GM21423 (cell line): Measurements from ENCODE around the gene RIOX2.

Experiments used
- ATAC-seq: cut with Tn5 transposase; IDR thresholded peaks from one replicate; pipeline ENCODE4 v1.9.1; 2021; ENCODE audit warnings: mild to moderate bottlenecking, moderate library complexity; ENCODE audit not compliant: unreplicated experiment

Gene RIOX2

DNA sequence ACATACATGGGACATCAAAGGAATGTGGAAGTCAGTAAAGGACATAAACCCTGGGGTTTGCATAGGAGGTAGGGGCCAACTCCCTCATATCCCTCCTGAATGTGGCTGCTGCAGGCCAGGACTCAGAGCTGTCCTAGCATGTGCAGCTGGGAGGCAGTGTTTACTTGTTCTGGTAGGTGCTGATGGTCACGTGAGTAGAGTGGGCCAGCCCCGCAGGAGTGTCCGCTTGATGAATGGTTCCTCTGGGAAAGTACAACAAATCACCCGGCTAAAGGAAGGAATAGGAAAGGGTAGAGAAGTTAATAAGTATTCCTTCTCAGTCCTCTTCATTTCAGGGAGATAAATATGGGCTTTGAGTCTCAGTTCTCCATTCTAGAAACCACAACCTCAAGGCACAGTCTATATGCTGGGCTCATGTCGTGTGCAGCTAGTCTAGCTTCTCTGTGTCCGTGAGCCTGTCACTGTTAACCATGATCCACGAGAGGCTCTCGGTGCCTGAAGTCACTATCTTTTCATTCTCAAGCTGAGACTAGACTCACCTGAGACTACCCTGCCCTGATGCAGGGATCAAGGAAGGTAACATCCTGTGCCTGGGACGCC lies 17.9 kb downstream of the RIOX2 start:
- ATAC-seq: no peak

- no peak for ATAC-seq
Observed at GRCh38 chr3:97952872-97953271, 19.4 kb downstream of the RIOX2 start.

DNA sequence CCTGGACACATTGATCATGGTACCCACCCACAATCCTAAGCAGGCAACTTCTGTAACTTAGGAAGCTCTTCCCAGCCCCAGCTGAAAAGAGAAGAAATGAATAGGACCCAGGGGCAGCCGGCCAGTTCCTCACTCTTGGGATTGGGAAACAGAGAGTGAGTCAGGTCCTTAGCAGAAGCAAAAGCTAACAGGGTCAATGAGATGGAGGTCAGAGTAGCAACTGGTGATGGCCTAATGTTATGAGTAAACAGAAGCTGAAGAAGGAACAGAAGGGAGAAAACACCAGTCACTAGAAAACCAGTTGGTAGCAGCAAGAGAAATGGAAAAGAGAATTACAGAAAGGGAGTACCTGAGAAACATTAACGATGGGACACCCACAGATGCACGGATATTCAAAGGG lies 20.0 kb downstream of the RIOX2 start:
- ATAC-seq: no peak

GRCh38 chr3:97950360-97950759 lies 21.9 kb downstream of the RIOX2 start:
- no peak for ATAC-seq

GRCh38 chr3:97949743-97950142 lies 22.5 kb downstream of the RIOX2 start:
- no peak for ATAC-seq

DNA sequence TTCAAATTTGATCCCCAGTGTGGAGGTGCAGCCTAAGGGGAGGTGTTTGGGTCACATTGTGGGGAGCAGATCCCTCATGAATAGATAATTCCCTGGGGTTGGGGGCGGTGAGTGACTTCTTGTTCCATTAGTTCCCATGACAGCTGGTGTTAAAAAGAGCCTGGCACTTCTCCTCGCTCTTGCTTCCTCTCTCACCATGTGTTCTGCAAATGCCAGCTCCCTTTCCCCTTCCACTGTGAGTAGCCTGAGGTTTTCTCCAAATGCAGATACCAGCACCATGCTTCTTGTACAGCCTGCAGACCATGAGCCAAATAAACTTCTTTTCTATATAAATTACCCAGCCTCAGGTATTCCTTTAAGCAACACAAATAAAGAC lies 23.1 kb downstream of the RIOX2 start:
- no peak for ATAC-seq

DNA sequence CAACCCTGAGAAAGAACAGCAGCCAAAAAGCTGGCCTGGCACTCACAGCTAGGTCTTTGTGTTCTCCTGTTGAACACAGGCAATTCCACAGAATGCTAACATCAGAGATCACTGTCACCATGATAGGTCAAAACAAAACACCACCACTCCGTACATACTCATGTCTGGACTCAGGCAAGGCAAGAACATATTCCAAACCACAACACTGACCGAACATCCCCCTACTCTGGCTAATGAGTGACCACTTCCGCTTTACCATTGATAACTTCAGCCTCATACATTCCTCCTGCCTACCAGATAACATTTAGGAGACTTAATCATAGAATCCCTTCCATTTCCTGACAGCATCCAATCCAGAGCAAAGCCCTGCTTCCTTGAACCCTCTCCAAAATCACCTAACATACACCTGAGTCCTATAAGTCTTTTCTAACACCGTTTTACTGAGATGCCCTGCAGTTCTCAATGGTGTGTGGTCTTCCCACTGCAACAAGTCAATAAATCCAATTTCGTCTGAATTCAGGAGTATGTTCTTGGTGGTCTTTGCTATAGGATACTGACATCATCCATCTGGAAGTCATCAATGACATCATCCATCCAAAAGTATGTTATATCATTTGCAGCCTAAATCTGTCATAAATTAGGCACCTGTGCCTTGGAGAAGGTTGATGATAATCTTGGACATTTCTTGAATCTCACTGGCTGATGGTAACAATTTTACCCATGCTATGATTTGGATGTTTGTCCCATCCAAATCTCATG lies 23.7 kb downstream of the RIOX2 start:
- no peak for ATAC-seq

DNA sequence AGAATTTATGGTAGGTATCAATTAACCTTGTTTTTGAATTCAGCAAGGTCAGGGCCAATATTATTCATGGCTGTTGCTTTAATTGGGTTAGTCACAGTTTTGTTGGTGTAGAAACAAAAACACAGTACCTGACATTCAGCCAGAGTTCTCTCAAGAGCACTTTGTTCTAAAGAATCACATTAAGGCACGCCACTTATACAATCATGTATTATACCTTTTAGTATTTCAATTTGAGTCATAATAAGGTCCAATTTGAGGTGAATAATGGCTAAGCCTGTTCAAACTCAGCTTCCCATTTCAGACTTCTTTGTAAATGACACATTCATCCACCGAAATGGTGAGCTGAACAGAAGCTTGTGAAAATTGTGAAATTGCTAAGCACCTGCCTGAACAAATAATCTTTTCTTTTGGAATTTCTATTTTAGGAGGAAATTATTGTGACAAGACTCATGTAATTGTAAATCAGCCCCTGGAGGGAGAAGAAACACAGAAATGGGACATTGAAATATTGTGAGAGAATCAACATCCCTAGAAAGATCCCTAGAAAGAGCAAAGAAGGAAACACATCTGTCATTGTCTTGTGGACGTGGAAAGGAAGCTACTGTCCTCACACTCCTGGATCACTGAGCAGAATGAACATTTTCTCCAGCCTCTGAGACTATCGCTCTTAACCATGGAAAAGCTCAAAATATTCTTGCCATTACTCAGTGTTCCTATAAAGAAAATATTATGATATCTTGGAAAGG lies 29.3 kb downstream of the RIOX2 start:
- ATAC-seq: no peak

- ATAC-seq: no peak
Observed at GRCh38 chr3:97940034-97940433, 32.2 kb downstream of the RIOX2 start.

DNA sequence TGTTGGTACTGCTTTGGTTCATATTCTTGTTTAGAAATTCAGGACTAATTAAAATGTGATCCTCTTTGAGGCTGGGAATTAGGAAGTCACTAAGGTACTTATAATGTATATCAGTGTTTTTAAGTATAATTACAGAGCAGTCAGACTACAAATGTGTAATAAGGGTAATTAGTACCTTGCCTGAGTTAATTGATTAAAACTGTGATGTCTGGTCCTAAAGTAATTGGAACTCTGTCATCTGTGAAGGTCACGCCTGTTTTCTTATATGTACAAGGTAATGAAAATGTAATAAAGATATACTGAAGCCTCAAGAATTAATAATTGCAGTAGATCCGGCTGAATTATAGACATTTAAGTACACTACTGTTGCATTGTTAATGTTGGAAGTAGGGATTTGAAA lies 32.8 kb downstream of the RIOX2 start:
- ATAC-seq: no peak

DNA sequence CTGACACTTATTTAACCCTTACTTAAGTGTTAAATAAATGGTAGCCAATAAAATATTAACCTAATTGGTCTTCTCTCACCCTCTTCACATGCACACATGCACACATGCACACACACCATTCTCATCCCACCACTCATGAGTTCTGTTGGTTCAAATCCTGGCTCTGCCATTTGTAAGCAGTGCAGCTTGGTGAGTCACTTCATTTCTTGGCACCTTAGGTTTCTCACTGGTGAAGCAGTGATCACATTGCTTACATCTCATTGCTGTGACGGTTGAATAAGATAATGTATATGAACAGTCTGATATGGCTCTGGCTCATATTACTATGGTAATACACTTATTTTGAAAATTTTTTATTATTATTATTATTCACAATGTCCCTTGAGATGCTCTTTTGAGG lies 33.8 kb downstream of the RIOX2 start:
- ATAC-seq: no peak

GRCh38 chr3:97937205-97937604 lies 35.0 kb downstream of the RIOX2 start:
- no peak for ATAC-seq

DNA sequence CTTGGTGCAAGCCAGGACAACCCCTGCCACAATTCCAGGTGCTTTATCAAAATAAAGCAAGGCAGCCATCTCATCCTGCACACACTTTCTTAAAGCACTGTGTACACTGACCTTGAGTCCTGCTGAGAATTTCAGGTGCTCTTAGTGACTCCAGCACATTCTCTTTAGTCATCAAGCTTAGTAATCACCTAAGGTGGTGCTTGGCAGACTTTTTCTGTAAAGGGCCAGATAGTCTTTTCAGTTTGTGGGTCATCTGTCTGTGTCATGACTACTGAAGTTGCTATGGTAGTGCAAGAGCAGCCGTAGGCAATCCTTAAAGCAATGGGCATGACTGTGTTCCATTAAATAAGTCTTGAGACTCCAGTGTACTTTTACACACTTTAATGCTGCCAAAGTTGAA lies 36.4 kb downstream of the RIOX2 start:
- no peak for ATAC-seq

DNA sequence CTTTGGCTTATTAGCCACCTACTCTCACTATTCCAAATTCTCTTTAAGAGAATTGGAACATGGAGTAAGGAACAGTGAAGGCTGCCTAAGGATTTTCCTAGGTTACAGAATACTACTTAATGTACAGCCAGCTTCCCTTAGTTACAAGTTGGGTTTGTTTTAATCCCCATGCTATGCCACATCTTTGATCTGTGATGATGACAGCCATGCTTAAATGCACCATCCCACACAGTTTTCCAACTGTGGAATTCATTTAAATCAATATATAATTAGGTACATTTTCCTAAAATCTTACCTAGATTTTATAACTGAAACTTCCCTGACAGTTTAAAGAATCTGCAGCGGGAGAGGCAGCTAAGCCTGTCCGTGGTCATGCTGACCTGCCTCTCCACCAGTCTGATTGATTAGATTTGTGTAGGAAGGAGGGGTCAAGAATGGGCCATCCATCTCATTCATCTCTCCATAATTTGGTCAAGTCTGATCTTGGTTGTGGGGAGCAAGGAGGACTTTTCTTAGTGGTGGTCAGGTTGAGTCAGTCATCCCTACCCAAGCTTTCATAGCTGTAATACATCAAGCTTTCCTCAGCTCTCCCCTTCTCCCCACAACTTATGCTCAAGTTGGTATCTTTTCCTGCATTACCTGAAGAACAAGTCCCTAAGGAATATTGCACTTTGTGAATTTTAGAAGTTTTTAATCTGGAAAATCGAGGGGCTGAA lies 37.1 kb downstream of the RIOX2 start:
- ATAC-seq: no peak

- no peak for ATAC-seq
Observed at GRCh38 chr3:97932387-97932801, 39.8 kb downstream of the RIOX2 start.

GRCh38 chr3:97931218-97931617 lies 41.0 kb downstream of the RIOX2 start:
- ATAC-seq: no peak

- ATAC-seq: no peak
Observed at GRCh38 chr3:97930018-97930417, 42.2 kb downstream of the RIOX2 start.

DNA sequence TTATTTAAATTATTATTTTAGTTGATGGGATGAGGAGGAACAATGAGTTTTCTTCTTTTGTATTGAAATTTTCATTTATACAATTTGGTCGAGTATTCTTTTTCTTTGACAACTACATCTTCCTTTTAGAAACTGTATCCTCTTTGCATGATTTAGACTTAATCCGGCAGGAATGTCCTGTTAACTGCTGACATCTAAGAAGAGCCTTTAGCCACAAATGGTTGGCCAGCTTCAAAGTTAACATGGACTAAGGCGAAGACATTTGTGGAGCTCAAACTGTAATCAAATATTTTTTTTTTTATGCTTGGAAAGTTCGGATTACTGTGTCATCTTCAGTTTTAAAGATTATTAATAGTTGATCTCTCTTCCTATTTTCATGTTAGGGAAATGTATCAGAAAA lies 43.2 kb downstream of the RIOX2 start:
- no peak for ATAC-seq

DNA sequence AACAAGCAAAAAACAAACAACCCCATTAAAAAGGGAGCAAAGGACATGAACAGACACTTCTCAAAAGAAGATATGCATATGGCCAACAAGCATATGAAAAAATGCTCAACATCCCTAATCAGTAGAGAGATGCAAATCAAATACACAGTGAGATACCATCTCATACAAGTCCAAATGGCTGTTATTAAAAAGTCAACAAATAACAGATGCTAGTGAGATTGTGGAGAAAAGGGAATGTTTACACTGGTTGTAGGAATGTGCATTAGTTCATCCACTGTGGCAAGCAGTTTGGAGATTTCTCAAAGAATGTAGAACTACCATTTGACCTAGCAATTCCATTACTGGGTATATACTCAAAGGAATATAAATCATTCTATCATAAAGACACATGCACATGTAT lies 44.5 kb downstream of the RIOX2 start:
- ATAC-seq: no peak

DNA sequence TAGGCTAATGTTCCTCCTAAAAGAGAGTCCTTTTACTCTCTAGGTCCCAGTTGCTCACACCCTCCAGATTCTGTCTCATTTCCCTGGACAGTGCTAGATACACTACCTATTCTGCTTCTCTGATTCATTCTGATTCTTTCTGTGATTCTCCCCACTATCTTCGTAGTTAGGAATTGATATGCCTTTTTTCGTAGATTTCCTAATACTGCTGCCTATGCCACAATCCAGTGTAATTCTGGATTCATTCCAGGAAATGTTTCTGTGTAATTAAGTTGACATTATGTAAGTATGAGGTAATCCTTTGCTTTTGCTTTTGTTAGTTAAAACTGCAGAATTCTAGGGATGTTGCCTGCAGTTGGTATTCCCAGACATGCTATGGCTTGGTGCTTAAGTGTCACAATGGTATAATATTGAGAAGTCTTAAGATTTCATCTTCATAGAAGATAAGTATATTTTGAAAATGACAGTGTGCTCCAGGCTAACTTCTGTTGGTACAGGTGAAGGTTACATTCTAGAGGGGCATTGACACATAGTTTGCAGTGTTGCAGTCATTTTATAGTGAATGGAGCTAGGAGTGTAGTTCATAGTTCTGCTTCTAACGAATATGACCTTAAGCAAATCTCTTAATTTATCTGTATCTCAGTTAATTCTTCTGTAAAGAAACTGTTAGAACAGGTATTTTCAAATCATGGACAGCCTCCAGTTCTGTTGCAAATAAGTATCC lies 54.3 kb downstream of the RIOX2 start:
- ATAC-seq: no peak

DNA sequence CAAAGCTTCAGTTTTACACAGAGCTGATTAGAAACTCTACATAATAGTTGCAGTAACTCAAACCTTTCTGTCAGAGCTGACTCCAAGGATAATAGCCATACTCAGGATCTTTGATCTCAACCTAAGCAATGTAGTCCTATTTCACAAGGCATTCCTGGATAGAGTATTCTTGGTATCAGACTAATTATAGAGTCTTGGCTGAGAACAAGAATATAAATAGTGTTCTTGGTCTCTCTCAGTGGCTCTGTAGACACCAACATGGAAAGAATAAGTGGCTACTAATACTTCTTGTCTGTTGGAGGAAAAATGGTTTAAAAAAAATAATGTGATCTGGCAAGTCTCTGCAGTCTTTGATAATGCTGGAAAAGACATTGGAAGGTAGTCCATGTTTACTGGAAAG lies 55.7 kb downstream of the RIOX2 start:
- no peak for ATAC-seq
